ENCODE data around the gene FHOD3.

FHOD3 gene

GRCh38 chr18:36296650-36297416, 680 bp upstream of the FHOD3 start:
- peak; percentile 85 for DNase-seq (ENCODE audit: low read depth)

- no peak for DNase-seq (ENCODE audit: low read depth)
These were observed 721 bp downstream of the FHOD3 start for GRCh38 chr18:36298126-36298741.

- DNase-seq (ENCODE audit: low read depth): no peak
These were observed 1.5 kb downstream of the FHOD3 start for GRCh38 chr18:36299015-36299414.

GRCh38 chr18:36300211-36300610, 2.7 kb downstream of the FHOD3 start:
- DNase-seq (ENCODE audit: low read depth): no peak

- no peak for DNase-seq (ENCODE audit: low read depth)
These were observed 4.4 kb downstream of the FHOD3 start for GRCh38 chr18:36301884-36302283.

- peak; percentile 59 for DNase-seq (ENCODE audit: low read depth)
These were observed 5.2 kb downstream of the FHOD3 start for GRCh38 chr18:36302676-36303075.

- DNase-seq (ENCODE audit: low read depth): no peak
These were observed 5.8 kb downstream of the FHOD3 start for GRCh38 chr18:36303211-36303844.

GRCh38 chr18:36304723-36305122, 7.2 kb downstream of the FHOD3 start:
- DNase-seq (ENCODE audit: low read depth): no peak

- no peak for DNase-seq (ENCODE audit: low read depth)
These were observed 7.9 kb downstream of the FHOD3 start for GRCh38 chr18:36305375-36305774.

- no peak for DNase-seq (ENCODE audit: low read depth)
These were observed 10.0 kb downstream of the FHOD3 start for GRCh38 chr18:36307513-36307912.

GRCh38 chr18:36308711-36309435, 11.4 kb downstream of the FHOD3 start:
- no peak for DNase-seq (ENCODE audit: low read depth)

GRCh38 chr18:36309436-36310391, 12.2 kb downstream of the FHOD3 start:
- peak; percentile 100 for DNase-seq (ENCODE audit: low read depth)

GRCh38 chr18:36311026-36311570, 13.6 kb downstream of the FHOD3 start:
- DNase-seq (ENCODE audit: low read depth): no peak

- DNase-seq (ENCODE audit: low read depth): no peak
These were observed 15.4 kb downstream of the FHOD3 start for GRCh38 chr18:36312806-36313395.

GRCh38 chr18:36314098-36314497, 16.6 kb downstream of the FHOD3 start:
- no peak for DNase-seq (ENCODE audit: low read depth)

- DNase-seq (ENCODE audit: low read depth): peak; percentile 89
These were observed 17.2 kb downstream of the FHOD3 start for GRCh38 chr18:36314754-36315153.

- peak; percentile 49 for DNase-seq (ENCODE audit: low read depth)
These were observed 18.2 kb downstream of the FHOD3 start for GRCh38 chr18:36315736-36316135.

- no peak for DNase-seq (ENCODE audit: low read depth)
These were observed 18.7 kb downstream of the FHOD3 start for GRCh38 chr18:36316246-36316645.

GRCh38 chr18:36321658-36322407, 24.3 kb downstream of the FHOD3 start:
- peak; percentile 59 for DNase-seq (ENCODE audit: low read depth)

- no peak for DNase-seq (ENCODE audit: low read depth)
These were observed 24.9 kb downstream of the FHOD3 start for GRCh38 chr18:36322408-36322728.

Data from EH (cell line).